HG03060 (cell line): ENCODE data around the gene CCSER1.
A peak's percentile ranks its signal among the peaks of the same experiment; 100 is the strongest.
"Not testable (repeated sequence)": the region's sequence is repeated elsewhere in the genome, so short reads cannot be mapped to it uniquely, and the experiment has no call there.

Experiments used
- ATAC-seq: cut with Tn5 transposase; IDR thresholded peaks from one replicate; pipeline ENCODE4 v1.9.1; 2021; ENCODE audit warnings: low read depth, moderate number of reproducible peaks; ENCODE audit not compliant: unreplicated experiment

CCSER1 gene

DNA sequence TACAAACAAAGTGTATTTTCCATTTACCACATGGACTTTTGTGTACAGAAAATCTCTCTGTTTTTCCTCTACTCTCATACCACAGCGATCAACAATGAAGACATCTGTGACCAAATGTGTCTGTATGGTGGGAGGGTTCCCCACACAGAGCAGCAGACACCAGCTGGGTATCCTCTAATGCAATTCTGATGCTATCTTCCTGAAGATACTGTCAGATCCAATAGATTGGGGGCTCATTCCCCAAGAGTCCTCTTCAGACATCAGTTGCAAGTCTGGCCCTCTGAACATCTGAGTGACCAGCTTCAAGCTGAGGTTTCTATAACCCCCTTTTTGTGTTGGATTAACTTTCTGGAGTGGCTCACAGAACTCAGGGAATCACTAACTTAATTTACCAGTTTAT is 659.4 kb downstream of the CCSER1 start:
- ATAC-seq: no peak

DNA sequence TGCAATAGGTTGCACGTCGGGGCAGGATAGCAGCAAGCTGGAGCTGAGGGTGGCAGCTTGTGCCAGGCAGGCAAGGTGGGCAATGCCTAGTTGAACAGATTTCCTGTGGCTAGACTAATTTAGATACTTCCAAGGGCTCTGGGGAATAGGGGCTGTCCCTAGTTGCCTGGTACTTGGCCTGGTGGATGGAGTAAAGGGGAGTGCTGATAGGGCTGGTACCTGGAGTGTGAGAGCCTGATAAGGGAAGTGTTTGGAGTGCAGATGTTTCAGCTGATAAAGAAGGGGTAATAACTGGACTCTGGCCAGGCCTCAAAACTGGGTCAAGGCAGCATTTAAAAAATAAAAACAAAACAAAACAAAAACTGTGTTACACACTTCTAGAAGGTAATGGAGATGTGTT is 665.5 kb downstream of the CCSER1 start:
- no peak for ATAC-seq

DNA sequence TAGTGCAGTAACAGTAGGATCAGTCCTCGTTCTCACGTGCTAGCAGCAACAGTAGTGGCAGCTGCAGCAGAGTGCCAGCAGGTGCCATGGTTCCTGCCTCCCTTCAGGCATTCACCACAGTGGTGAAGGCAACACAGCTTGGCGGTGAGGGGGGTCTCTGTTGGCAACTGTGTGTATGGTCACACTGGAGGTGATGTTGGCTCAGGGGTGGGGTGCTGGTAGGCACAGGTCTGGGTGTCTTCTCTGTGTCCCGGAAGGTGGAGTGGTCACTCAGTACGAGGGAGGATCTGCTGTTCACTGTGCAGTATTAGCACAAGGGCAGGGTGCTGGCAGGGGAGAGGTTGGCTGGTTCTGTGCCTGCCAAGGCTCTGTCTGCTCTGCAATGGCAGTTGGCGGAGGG is 671.8 kb downstream of the CCSER1 start:
- ATAC-seq: no peak

DNA sequence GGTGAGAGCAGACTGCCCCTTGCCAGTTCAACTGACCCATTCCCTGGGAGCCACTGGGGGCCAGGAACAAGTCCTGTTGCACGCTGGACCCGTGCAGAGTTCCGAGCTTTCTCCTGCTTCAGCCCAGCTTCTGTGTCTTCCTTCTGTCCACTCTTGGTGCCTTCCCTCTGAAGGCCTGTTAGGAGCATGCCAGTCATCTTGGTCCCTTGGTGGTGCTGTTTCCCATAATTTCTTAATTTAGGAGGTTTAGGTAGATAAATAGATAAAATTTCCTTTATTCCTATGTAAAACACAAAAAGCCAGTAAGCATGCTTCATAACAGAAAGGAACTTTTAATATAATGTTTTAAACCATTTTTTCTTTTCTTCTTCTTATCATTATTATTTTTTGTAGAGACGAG is 672.7 kb downstream of the CCSER1 start:
- ATAC-seq: no peak

DNA sequence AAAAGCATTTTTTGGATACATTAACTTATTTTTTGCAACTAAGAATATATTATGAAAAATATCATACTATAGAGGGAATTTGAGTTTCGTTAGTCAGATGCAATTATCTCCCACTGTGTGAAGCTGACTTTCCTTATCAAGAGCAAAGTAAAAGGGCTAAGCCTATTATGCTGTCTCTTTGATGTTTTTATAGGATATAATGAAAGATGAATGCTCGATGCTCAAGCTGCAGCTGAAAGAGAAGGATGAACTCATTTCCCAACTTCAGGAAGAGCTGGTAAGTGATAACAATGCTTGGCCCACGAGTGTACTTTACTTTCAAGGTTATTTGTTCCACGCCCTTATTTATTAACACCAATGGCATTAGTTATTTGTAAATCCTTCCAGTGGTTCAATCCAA is 688.4 kb downstream of the CCSER1 start:
- ATAC-seq: no peak

DNA sequence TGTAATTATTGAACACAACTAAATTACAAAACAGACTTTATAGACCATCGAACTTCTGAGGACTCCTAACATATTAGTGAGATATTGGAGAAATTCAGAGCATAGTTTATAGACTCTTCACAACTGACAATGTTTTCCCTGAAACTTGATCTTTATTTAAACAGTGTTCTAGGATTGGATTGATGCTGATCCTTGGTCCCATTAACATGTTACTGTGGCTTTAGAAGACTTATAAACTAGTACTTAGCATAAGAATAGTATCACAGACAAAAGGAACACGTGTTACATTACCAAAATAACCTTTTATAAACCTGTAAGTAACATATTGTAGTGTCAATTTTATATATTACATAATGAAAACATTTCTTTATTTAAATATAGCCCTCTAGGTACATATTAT is 689.6 kb downstream of the CCSER1 start:
- no peak for ATAC-seq

DNA sequence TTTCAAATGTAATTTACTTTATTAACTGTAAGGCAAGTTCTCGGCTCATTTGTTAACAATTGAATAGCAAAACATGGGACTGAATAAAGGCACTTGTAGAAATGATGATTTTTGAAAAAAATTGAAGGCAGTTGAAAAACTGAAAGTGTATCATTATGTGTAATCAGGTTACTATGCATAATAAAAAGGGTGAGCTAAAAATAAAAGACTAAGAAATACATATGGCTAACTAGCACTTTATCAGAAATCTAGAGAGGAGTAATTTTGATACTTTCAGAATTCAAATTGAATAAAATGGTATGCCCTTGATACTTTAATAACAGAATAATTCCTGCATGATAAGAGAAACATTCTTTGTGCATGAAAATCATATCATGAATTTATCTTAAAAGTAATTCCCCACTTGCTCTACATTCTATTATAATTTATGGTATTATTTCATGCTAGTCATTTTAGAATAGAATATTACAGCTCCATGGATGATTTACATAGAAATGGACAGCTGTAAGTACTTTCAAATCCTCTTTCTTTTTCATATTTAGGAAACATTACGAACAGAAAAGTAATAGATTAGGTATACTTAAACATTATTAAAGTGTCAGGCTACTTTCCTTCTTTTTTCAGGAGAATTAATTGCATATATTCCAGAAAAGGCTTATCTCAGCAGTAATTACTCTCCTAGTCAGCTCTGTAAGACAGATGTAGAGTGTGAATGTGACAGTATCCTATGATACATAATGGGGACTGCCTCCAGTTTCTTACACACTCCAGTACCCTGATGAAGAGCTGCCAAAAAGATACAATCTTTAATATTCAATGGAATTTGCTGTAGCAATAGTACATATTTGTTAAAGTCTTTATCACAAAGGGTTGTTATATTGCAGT is 697.3 kb downstream of the CCSER1 start:
- ATAC-seq: no peak

DNA sequence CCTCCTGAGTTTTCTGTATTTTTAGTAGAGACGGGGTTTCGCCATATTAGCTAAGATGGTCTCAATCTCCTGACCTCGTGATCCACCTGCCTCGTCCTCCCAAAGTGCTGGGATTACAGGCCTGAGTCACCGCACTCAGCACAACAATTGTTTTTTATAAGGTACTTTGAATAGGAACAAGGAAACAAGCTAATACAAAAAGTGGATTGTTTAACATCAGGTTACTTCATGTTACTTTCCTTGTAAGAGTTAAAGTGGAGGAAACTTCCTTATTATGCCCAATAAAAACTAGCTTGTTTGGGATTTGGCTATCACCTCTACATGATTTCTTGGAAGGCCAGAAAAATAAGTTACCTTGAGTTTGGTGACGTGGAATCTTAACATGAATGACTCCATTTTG is 698.7 kb downstream of the CCSER1 start:
- no peak for ATAC-seq

DNA sequence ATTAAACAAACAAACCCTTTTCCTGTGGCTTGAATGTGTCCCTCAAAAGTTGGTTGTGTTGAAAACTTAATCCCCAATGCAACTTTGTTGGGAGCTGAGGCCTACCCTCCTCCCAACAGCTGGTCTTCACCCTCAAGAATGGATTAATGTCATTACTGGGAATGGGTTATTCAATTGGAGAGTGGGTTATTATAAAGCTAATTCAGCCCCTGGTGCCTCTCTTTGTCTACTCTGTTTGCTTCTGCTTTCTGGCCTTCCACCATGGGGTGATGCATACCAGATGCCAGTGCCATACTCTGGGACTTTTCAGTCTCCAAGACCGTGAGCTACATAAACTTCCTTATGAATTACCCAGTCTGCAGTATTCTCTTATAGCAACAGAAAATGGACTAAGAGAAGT is 706.5 kb downstream of the CCSER1 start:
- ATAC-seq: no peak

DNA sequence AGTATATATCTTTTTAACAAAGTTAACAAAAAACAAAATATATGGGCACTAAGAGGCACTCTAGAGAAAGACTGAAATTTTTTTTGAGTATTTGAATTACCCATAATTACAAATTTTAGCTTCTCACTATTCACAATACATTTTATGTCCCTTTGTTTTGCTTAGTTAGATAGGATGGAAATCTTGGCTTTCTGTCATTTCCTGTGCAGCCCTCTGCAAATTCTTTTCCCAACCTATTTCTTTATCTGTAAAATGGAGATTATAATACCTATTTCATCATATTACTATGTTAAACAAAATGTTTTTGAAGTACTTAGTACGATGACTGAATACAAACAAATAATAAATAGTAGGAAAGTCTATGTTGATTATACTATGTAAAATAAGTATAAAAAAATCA is 710.0 kb downstream of the CCSER1 start:
- no peak for ATAC-seq

DNA sequence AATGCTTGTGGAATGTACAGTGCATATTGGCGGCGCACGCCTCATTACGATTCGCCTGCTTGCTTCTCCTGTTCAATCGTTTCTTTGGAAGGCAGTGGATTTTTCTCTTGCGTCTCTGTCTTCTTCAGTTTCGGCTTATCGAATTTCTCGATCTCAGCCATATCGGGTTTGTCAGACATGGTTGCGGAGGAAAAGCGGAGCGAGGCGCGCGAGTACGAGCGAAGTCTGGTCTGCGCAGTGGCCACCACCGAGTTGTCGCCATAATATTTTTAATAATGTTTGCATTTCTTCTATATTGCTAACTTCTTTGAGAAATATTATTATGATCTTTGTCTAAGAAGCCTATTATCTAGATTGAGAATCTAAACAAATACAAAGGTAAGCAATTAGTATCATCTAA is 711.7 kb downstream of the CCSER1 start:
- ATAC-seq: not testable (repeated sequence)

DNA sequence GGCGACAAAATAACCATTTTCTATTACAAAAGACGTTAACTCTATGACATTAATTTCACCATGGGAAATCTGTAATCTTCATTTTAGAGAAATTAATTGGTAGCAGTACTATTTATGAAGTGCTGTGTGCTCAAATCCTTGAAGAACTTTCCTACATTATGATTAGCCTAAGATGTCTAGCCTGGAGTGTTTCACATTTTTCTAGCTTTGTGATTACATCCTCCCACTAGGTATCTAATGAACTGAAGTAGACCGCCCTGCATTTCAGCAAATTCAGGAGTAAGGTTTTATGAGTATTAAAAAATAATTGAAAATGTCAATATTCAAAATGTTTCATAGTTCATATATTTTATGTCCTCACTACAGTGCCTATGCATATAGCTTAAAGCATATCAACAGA is 713.1 kb downstream of the CCSER1 start:
- ATAC-seq: no peak

DNA sequence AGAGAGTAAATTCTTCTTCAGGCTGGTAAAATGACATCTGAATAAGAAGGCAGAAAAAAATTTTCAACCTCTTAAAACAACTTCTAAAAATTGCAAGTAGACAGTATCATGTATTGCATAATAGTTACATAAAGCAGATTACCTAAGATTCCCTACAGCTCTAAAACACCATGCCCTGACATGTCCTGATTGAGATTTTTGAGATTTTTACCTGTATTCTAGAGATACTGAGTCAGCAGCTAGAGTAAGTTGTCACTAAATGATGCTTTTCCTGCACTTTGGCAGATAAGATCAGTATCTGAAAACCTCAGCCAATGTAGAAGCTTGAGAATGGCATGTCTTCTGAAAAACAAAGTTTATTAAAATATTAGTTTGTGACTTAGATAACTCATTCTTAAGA is 713.6 kb downstream of the CCSER1 start:
- ATAC-seq: no peak

DNA sequence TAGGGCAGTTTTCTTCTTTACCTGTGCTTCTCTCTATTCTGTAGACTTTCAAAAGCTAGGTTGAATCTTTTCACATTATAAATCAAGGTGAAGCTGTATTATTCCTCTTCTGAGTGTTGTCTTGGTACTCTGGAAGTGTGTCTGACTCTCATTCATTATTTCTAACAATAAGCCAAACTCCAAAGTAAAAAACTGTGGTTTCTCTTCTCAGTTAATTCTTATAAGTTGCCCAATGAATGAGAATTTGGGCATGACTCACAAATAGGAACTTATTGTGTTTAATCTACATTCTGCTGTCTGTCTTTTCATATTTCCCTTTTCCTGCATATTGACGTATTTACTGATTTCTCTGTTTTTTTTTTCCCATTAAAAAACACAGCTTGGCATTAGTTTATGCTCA is 714.5 kb downstream of the CCSER1 start:
- no peak for ATAC-seq

DNA sequence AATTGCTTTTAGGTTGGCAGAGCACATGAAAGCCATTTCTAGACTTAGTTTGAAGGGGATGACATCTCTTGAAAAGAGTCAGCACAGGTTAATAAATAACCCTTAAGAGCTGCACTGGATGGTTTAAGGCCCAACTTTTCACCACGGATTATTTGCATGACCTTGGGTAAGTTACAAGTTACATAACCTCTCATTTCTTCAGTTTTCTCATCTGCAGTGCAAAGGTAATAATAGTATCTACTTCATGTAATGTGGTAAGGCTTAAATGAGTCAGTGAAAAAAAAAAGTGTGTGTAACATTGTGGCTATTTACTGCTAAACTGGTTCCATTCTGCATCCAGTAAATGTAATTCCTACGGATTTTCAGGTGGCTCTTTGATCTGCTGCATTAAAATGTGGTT is 715.8 kb downstream of the CCSER1 start:
- ATAC-seq: peak; percentile 100

DNA sequence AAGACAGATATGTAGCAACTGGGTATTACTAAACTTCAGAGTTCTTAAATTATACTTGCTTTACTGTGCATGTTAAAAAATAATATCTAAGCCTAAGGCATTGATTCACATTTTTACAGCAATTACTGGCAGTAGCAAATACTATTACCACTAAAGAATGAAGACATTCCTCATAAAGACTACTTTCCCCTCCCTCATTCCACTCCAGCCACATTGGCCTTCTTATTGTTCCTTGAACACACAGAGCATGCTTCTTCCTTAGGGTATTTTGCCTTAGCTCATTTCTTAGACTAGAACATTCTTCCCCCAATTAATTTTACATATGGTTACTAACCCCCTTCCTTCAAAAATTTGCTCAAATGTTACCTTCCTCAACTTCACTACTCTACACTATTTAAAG is 717.0 kb downstream of the CCSER1 start:
- no peak for ATAC-seq

DNA sequence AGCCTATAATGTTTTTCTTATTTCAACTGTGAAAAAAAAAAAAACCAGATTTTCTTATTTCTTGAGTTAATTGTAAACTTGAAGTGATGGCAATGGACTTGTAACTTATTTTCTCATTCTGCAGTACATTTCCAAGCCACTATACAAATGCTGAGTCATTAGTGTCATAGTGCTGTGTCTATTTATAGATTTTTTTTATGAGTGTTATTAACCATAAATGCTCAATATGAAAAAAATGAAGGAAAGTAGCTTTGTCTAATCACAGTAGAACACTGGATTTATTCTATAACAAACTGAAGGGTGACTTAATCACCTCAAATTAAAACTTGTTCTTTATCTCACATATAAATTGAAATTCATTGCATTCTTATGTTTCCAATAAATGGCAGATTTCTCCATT is 718.6 kb downstream of the CCSER1 start:
- ATAC-seq: peak; percentile 34

DNA sequence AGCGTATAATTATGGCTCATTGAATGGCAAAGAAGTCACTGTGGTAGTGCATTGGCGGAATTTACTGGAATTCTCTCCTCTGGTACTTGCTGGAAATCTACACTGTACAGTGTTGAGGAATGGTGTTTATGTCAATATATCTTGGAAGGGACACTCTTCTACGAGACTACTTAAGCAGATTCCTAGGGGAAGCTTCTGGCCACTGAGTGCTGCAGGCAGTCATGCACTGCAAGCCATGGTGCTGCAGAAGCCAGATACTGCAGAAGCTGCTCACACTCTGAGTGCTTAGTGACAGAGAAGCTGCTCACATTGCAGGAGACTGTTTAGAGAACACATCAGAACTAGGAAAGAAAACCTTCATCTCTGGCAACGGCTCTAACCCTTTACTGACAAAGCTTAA is 725.0 kb downstream of the CCSER1 start:
- ATAC-seq: no peak

DNA sequence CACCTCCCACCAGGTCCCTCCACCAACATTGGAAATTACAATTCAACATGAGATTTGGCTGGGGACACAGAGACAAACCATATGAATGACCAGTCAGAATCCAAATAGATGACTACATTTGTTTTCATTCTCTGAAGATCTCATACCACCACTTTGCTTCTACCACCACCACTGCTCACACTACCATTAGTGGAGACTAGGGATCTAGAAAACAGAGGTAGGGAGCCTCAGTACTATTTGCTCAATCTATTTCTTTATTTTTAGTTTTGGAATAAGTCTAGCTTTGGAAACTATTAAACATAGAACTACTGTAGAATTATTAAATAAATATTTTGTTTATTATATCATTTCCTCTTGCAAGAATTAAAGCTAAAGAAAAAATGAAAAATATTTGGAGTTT is 727.9 kb downstream of the CCSER1 start:
- ATAC-seq: no peak

DNA sequence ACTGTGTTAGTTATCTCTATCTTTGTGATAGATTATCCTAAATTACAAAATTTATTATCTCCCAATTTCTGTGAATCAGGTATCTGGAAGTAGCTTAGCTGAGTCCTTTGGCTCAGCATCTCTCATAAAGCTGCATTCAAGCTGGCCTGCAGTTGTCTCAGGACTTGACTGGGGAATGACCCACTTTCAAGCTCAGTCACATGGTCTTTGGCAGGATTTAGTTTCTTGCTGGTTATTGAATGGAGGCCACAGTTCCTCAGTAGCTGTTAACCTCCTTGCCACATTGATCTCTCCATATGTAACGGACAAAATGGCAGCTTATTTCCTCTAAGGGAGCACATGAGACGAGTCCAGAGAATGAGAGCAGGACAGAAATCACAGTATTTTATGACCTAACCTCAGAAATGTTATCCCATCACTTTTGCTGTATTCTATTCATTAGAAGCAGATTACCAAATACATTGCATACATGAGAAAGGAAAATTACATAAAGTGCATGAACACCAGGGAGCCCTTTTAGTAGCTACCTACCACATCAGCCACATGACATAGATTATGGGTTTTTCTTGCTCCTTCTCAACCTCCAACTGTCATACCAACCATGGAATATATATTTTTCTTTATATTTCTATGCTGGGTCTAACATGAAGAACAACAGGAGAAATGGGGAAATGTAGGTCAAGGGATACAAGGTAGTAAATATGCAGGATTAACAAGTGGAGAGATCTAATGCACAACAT is 730.1 kb downstream of the CCSER1 start:
- ATAC-seq: no peak

DNA sequence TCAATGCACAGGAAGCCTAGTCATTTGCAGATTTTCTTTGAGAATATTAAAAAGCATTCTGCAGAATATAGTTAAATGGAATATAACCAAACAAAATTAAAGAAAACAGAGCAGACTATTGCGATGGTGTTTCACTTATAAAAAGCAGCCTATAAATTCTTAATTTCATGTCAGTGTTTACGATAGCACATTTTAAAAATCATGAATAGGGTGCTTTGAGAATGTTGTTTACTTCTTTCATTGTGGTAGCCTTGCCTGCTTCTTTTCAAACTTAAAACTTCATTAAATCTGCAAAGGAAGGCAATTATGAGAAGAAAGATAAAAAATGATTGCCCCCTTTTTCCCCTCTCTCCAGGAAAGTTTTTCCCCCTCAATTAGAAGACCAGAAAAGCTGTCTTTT is 748.6 kb downstream of the CCSER1 start:
- ATAC-seq: no peak

DNA sequence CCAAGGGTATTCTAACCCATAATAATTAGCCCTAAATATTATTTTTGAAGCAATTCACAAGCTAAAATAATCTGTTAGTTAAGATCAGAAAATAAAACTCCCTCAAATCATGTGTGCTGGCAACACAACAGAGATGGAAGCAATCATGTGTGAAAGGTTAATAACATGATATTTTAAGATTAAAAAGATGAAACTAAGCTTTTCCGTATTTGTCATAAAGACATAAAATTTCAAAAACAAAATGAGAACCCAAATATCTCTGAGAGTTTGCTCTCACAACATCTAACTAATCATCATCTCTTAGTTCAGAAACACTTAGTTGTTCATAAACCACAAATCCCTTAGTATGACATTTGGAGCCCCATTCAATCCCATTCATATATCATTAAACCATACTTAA is 749.1 kb downstream of the CCSER1 start:
- ATAC-seq: no peak
